Measurements from ENCODE around the gene HOXB3. TPM values are rescaled to one million over a fixed set of nuclear protein-coding genes. Genes with fewer than 3 reads are reported as not detected.

Gene HOXB3
- total RNA-seq, 4 donors from 2014 or later, result 2.5 to 11.1 (median 5.8) TPM

DNA sequence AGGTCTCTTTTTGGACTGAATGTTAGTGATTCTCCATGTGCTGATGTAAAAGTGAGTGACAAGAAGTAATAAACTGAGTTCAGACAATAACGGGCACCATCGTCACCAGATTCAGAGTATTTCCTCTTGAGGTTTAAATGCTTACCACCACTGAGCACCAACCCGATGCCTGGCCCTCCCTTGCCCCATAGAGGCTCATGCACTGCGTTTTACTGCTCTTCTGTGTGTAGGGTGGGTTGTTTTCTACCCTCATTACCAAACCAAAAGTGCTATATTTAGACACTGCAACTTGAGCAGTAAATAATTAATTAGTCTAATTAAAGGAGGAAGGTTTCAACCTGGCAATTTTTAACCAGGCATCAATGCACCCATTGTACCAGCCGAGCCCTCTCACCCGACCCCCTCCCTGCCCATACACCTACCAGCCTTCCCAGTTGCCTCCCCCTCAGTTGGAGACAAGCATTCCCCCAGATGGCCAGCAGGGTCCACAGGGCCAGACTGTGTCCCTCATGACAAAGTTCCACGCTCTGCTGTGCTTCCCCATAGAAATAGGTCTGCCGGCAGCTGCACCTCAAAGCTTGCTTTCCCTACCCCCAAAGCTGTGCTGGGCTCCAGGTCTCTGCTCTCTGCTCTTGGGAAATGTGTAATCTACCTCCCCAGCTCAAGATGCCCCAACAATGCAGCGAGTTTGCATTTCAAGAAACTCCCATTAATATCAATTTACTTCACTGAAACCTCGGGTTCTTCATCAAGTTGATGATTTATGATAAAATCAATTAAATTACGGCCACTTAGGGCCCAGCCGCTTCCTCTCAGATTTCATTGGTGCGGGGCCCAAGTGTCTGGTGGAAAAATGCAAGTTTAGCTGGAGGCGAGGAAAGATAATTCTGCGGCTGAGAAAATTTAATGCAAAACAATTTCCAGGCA lies 27.9 kb downstream of the HOXB3 start:
- Histone ChIP-seq H3K27me3 (peaks cover 0 to 76% (median 0%) of the 10 kb centered on the region in 4 donors), H3K9me3 (no peaks in the 10 kb centered on the region), H3K36me3 (no peaks in the 10 kb centered on the region), H3K4me1 (peaks cover 22 to 100% (median 87%) of the 10 kb centered on the region in 3 donors), H3K27ac (peak overlapping the region; percentile 89 to 92 (median 91)), H3K4me3 (peak overlapping the region in 2 of 4 donors; percentile 55 to 71)
- no peak for TF ChIP-seq POLR2A (IDR thresholded peaks at IDR 0.05)
- TF ChIP-seq, protein P1, sequence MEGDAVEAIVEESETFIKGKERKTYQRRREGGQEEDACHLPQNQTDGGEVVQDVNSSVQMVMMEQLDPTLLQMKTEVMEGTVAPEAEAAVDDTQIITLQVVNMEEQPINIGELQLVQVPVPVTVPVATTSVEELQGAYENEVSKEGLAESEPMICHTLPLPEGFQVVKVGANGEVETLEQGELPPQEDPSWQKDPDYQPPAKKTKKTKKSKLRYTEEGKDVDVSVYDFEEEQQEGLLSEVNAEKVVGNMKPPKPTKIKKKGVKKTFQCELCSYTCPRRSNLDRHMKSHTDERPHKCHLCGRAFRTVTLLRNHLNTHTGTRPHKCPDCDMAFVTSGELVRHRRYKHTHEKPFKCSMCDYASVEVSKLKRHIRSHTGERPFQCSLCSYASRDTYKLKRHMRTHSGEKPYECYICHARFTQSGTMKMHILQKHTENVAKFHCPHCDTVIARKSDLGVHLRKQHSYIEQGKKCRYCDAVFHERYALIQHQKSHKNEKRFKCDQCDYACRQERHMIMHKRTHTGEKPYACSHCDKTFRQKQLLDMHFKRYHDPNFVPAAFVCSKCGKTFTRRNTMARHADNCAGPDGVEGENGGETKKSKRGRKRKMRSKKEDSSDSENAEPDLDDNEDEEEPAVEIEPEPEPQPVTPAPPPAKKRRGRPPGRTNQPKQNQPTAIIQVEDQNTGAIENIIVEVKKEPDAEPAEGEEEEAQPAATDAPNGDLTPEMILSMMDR (IDR thresholded peaks at IDR 0.05), result peak in 2 of 6 experiments; percentile 13 to 22
- intact Hi-C loops (cut with DNase I), result no loop called here
- WGBS, 2 donors, result 57 to 66% methylated on average over 14 to 15 of the region's 15 CpGs
- DNase-seq, result no peak

DNA sequence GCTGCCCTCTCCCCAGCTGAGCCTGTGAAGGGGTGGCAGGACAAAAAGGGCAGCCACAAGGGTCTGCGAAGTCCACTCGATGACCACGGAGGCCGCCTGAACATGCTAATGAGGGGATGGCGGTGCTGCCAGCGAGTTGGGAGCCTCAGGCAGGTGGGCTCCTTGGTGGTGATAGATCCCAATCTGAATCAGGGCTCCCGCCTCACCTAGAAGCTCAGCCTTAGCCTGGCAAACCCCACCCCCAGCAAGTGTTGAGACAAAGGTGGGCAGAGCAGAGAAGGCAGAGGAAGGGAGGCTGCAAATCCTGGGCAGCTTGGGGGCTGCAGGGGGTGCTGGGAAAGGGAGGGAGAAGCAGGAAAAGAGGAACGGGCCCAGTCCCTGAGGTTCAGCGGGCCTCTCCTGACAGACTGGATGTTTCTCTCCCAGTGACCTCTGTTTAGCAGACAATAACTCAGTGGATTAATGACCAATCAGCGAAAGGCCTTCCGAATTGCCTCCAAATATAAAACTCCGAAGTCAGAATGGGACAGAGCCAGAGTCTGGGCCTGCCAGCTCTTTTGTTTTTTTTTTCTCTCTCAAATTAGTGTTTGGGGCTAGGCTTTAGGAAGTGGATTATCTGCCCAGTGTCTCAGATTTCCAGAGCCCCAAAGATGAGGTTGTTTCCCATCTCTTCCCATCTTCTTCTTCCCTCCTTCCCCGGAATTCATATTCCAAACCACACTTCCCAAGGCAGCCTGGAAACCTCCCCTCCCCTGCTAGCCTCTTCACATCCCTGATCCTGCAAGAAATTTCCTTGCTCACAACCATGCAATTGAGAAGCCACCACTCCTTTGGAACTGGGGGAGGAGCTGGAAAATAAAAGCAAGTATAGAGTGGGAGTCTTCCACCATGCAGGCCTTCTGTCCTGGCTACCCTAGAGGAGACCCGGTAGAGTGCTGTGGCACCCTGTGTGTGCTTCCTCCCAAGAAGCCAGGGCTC lies 29.9 kb downstream of the HOXB3 start:
- peak overlapping the region in 2 of 4 donors; percentile 50 to 54 for H3K4me3 ChIP-seq
- peaks cover 0 to 72% (median 0%) of the 10 kb centered on the region in 4 donors for H3K27me3 ChIP-seq
- WGBS, 2 donors, result 46 to 49% methylated on average over 11 to 13 of the region's 14 CpGs
- H3K27ac ChIP-seq, result peak overlapping the region; percentile 89 to 95 (median 92)
- no peaks in the 10 kb centered on the region for H3K36me3 ChIP-seq
- no peak for DNase-seq
- no peaks in the 10 kb centered on the region for H3K9me3 ChIP-seq
- intact Hi-C loops (cut with DNase I), result no loop called here
- H3K4me1 ChIP-seq, result peaks cover 36 to 100% (median 85%) of the 10 kb centered on the region in 3 donors
- TF ChIP-seq, protein P1 (IDR thresholded peaks at IDR 0.05), result no peak
- TF ChIP-seq POLR2A (IDR thresholded peaks at IDR 0.05), result peak in 1 of 4 donors; percentile 36

DNA sequence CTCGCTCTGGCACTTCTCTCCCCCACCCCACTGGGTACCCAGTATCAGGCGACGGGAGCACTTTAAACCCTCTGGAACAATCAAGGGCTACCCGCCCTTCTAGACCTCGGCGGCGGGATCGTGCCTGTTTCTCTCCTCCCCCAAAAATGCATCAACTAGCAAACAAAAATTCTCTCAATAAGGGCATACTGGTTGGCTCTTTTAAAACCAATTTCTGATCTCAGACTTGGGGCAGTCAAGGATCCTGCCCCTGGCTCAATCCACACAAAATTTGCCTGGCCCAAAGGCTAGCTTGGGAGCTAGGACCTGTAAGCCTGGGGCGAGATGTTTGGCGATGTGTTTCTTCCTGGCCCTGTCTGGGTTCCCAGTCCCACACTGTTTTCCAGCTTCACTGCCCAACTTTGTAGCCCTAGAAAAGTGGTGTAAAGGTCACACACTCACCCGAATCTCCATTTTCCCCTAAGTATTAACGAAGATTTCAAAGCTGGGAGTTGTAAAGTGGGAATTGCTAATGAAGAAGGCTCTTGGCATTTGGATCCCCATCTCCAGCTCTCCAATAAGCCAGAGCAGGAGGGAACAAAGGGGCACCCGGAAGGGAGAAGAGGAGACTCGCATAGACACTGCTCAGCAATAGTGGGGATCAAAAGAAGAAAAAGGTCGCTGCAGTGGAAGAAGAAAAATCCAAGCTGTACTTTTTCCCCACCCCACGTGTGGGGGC lies 30.8 kb downstream of the HOXB3 start:
- intact Hi-C loops (cut with DNase I), result no loop called here
- 56 to 57% methylated on average over 14 to 16 of the region's 16 CpGs for WGBS, 2 donors
- H3K27me3 ChIP-seq, result peaks cover 0 to 71% (median 0%) of the 10 kb centered on the region in 4 donors
- H3K36me3 ChIP-seq, result no peaks in the 10 kb centered on the region
- H3K9me3 ChIP-seq, result no peaks in the 10 kb centered on the region
- H3K27ac ChIP-seq, result peak overlapping the region; percentile 89 to 95 (median 92)
- peaks cover 36 to 100% (median 80%) of the 10 kb centered on the region in 3 donors for H3K4me1 ChIP-seq
- DNase-seq, result no peak
- TF ChIP-seq, protein P1 (IDR thresholded peaks at IDR 0.05), result no peak
- no peak for TF ChIP-seq POLR2A (IDR thresholded peaks at IDR 0.05)
- peak overlapping the region; percentile 18 to 54 (median 38) for H3K4me3 ChIP-seq

DNA sequence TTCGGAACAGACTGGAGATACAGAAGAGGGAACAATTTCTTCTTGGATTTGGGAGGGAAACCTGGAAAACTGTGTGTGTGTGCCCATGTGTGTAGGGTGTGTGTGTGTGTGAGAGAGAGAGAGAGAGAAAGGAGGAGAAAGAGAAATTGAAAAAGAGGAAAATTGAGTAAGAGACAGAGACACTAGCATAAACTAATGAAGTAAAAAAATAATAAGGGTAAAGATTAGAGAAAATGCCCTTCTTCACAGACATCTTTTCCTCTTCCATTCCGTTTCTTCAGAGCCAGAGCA lies 31.3 kb downstream of the HOXB3 start:
- no peak for DNase-seq
- H3K4me1 ChIP-seq, result peaks cover 31 to 100% (median 80%) of the 10 kb centered on the region in 3 donors
- intact Hi-C loops (cut with DNase I), result no loop called here
- peak overlapping the region; percentile 89 to 95 (median 92) for H3K27ac ChIP-seq
- no peaks in the 10 kb centered on the region for H3K9me3 ChIP-seq
- no peaks in the 10 kb centered on the region for H3K36me3 ChIP-seq
- H3K27me3 ChIP-seq, result peaks cover 0 to 71% (median 0%) of the 10 kb centered on the region in 4 donors
- 52 to 66% methylated on average over 2 of the region's 2 CpGs for WGBS, 2 donors
- peak overlapping the region; percentile 18 to 54 (median 38) for H3K4me3 ChIP-seq
- no peak for TF ChIP-seq POLR2A (IDR thresholded peaks at IDR 0.05)
- TF ChIP-seq, protein P1 (IDR thresholded peaks at IDR 0.05), result no peak
